ENCODE data around the gene GAGE12J. TPM values are rescaled to one million over a fixed set of nuclear protein-coding genes. Genes with fewer than 3 reads are reported as not detected.
"Not testable (repeated sequence)": the region's sequence is repeated elsewhere in the genome, so short reads cannot be mapped to it uniquely, and the experiment has no call there.

The GAGE12J gene
- total RNA-seq, 3 donors from 2014 or later, result not detected

GRCh38 chrX:49290215-49290614 is 31.6 kb upstream of the GAGE12J start:
- Histone ChIP-seq H3K4me1 (ENCODE audit: low read depth) (no peaks in the 10 kb centered on the region), H3K9me3 (no peaks in the 10 kb centered on the region), H3K4me3 (no peak overlapping the region), H3K36me3 (ENCODE audit: low read depth) (no peaks in the 10 kb centered on the region)
- no peak for DNase-seq
- no peak for ATAC-seq
- TF ChIP-seq CTCF (IDR thresholded peaks at IDR 0.05), result no peak
- intact Hi-C loops (cut with DNase I, micrococcal nuclease), result loop anchor here in 1 of 2 donors (5.0 kb wide), 1 partner anchor 462 kb away; no protein-coding TSS in a partner anchor

GRCh38 chrX:49291615-49292337 is 30.1 kb upstream of the GAGE12J start:
- peak in 2 of 3 donors; percentile 67 to 77 for DNase-seq
- peak; percentile 32 for TF ChIP-seq CTCF (IDR thresholded peaks at IDR 0.05)
- peak; percentile 88 for ATAC-seq
- intact Hi-C loops (cut with DNase I, micrococcal nuclease), result loop anchor here in 1 of 2 donors (5.0 kb wide), 1 partner anchor 461 kb away; no protein-coding TSS in a partner anchor
- Histone ChIP-seq H3K36me3 (ENCODE audit: low read depth) (no peaks in the 10 kb centered on the region), H3K4me3 (no peak overlapping the region), H3K4me1 (ENCODE audit: low read depth) (no peaks in the 10 kb centered on the region), H3K9me3 (no peaks in the 10 kb centered on the region)

GRCh38 chrX:49292400-49293362 is 29.2 kb upstream of the GAGE12J start:
- Histone ChIP-seq H3K4me1 (ENCODE audit: low read depth) (no peaks in the 10 kb centered on the region), H3K9me3 (no peaks in the 10 kb centered on the region), H3K4me3 (no peak overlapping the region), H3K36me3 (ENCODE audit: low read depth) (no peaks in the 10 kb centered on the region)
- no peak for TF ChIP-seq CTCF (IDR thresholded peaks at IDR 0.05)
- no peak for DNase-seq
- no peak for ATAC-seq
- intact Hi-C loops (cut with DNase I, micrococcal nuclease), result loop anchor here in 1 of 2 donors (5.0 kb wide), 1 partner anchor 460 kb away; no protein-coding TSS in a partner anchor

GRCh38 chrX:49299293-49299692 is 22.5 kb upstream of the GAGE12J start:
- ATAC-seq; H3K9me3 ChIP-seq; H3K4me3 ChIP-seq; intact Hi-C loops (cut with DNase I, micrococcal nuclease); H3K36me3 ChIP-seq (ENCODE audit: low read depth); DNase-seq; H3K4me1 ChIP-seq (ENCODE audit: low read depth): not testable (repeated sequence)

GRCh38 chrX:49300703-49301102 is 21.1 kb upstream of the GAGE12J start:
- TF ChIP-seq CTCF (IDR thresholded peaks at IDR 0.05), result no peak

More at GRCh38 chrX:49300703-49301102, 21.1 kb upstream of the GAGE12J start:
- no peaks in the 10 kb centered on the region for H3K4me1 ChIP-seq (ENCODE audit: low read depth)
- H3K36me3 ChIP-seq (ENCODE audit: low read depth), result no peaks in the 10 kb centered on the region
- ATAC-seq, result no peak
- DNase-seq, result no peak
- intact Hi-C loops (cut with DNase I, micrococcal nuclease), result no loop called here
- H3K9me3 ChIP-seq, result no peaks in the 10 kb centered on the region
- H3K4me3 ChIP-seq, result no peak overlapping the region
